Left colon (tissue), 2 donors: ENCODE results near the gene CALN1. TPM values are rescaled to one million over a fixed set of nuclear protein-coding genes. Genes with fewer than 3 reads are reported as not detected.

Experiments
- ATAC-seq: fragments of 200-7000 bp; cut with Tn5 transposase; one replicate; pipeline ENCODE4 v1.9.1; 2020; ENCODE audit warnings: mild to moderate bottlenecking, moderate library complexity
- DNase-seq, 2 donors: peaks; one replicate each; pipeline ENCODE4 v3.0.0-alpha.2; 2020
- intact Hi-C, 2 donors: fragments of 100-400 bp; cut with DNase I in 1 of 2; cut with micrococcal nuclease in 1 of 2; formaldehyde crosslinking; loops; one replicate each; pipeline versions ENCODE4 v1.11.2 to v1.14.0; 2022; cut with DNase I, micrococcal nuclease
- total RNA-seq, 2 donors: library from RNA; stranded (reverse); fragmentation: NEBNext Ultra II Directional; extraction: Animal tissue kit (Norgen Biotek cat#: 25700); gene quantifications; one replicate each; pipeline ENCODE4 v1.2.1, GENCODE V29; 2021
- donor health status: DM: no; HTN: no; CAD: no.
- donor health status: DM: yes; HTN: yes; CAD: no.

CALN1 gene
- total RNA-seq, 2 donors from 2014 or later, result not detected

DNA sequence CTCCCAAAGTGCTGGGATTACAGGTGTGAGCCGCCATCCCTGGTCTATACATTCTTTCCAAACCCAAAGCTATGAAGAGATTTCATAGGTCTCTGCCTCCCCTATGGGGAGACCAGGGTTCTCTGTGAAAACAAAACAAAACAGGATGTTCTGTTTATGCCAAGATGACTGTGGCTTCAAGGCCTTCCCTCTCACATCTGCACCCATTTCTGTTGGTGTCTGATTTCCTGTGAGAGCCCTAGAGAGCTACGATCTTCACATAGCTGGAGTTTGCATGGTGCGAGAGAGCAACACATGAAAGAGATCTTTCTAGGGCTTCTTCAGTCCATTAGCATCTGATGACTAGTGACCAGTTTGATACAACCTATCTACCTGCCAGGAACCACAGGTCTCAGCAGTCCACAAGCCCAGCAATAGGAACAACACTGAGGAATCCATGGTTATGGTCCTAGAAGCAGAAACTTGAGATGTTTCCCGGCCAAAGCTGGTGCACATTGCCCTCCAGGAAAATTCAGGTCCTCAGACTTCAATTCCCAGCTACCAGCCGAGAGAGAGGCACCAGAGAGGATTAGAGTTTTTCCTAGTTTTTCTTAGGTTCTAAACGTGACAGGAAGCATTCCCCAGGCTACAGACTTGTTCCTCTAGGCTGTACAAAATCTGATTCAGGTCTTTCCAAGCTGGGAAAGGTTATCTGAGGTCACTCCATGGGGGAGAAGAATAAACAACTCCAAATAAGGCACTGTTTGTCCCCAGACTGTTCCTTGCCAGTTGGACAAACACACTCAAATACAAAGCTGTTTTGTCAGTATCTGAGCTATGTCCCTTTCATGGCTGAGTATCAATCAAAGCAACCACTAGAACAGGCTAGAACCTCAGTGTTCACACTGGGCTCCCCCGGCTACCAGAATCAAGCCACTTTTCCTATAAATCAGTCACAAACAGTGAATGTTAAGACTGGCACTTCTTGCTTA lies 259.7 kb downstream of the CALN1 start:
- intact Hi-C loops, result no loop called here
- ATAC-seq (no peak), DNase-seq (no peak)

DNA sequence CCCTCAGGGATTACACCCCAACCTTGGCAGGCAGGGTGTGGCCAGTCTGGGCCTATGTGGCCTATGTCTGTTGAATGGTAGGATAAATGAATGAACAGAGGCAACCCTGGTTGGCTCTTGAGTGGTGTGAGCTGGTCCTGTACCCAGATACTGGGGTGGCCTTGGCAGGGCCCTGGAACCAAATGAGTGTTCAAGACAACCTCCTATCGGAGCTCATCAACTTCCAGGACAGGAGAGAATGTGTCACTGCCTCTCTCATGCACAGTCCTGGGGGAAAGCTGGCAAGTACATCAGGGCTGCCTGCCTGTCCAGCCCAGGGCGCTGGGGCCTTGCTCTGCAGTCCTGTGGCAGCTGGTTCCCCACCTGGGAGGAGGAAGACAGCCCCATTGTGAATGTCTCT lies 271.6 kb downstream of the CALN1 start:
- intact Hi-C loops, result no loop called here
- ATAC-seq, result no peak
- DNase-seq, result no peak

GRCh38 chr7:72127136-72127535 lies 285.0 kb downstream of the CALN1 start:
- no peak for DNase-seq
- intact Hi-C loops, result no loop called here
- ATAC-seq, result no peak

DNA sequence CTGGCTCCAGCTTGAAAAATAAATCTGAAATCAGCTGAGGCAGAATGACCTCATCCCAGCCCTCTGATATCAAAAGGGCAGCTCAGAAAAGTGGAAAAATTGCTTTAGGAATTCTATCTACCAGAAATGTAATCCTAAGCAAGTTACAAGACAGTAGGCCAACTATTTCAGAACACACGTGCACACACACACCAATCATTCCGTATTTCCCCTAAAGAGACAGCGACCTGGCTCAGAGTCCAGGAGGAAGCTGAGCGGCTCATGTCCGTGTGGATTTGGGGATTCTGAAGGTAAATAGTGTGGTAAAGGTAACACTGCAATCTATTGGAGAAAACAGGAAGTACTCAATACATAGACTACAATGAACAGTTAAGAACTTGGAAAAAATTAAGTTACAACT lies 288.2 kb downstream of the CALN1 start:
- DNase-seq, result no peak
- intact Hi-C loops, result no loop called here
- no peak for ATAC-seq

DNA sequence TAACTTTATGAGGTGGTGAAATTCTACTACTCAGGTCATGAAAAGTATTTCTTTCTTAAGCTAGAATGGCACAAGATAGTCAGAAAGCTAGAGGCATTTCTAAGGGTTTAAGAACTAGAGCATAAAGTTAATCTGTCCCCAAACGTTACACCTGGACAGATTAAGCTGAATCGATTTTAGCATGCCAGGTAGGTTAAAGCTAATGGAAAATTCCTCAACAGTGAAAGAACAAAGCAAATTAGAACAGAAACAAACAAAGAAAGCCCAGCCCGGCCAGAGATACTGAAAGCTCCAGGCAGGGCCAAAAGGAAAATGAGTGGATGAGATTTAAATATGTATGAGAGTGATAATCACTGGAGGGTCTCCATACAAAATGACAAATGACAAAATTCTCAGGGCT lies 293.8 kb downstream of the CALN1 start:
- ATAC-seq (no peak), DNase-seq (no peak)
- intact Hi-C loops, result no loop called here

DNA sequence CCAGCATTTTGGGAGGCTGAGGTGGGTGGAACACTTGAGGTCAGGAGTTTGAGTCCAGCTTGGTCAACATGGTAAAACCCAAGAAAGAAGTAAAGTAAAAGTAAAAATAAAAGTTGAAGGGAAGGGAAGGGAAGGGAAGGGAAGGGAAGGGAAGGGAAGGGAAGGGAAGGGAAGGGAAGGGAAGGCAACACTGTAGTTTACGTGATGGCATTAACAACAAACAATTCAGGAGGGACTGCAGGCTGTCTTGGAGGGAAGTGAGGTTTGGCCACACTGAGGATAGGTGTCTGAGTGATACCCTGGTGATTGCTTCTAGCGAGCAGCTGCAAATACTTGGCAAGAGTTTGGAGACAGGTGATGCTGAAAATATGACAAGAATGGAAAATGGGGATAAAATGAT lies 298.0 kb downstream of the CALN1 start:
- ATAC-seq, result no peak
- intact Hi-C loops, result no loop called here
- DNase-seq, result no peak

DNA sequence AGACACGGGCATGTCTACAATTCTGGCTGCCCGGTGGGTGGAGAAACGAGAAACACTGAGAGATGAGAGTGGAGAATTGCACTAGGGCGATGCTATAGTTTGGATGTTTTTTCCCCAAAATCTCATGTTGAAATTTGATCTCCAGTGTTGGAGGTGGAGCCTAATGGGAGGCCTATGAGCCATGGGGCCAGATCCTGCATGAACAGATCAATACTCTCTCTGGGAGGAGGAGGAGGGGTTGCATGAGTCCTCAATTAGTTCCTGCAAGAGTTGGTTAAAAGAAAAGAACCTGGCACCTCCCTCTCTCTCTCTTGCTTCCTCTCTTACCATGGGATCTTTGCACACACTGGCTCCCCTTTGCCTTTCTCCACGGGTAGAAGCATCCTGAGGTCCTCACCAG lies 299.1 kb downstream of the CALN1 start:
- intact Hi-C loops, result no loop called here
- no peak for DNase-seq
- ATAC-seq, result no peak

DNA sequence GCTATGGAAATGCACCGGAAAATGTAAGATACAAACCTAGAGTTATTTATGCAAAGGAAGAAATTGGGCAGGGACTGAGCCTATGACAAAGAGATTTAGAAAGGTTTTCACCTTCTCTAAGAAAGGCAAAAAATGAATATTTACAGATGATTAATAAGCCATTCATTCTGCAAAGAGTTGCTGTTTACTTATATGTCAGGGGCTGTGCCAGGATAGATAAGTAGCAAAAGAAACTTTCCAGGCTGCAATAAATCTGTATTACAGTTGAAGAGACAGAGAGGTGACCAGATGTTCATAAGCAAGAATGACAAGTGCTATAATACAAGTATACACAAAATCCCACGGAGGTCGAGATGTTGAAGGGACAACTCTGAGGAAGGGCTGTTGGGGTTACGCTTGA lies 299.6 kb downstream of the CALN1 start:
- intact Hi-C loops, result no loop called here
- ATAC-seq, result no peak
- no peak for DNase-seq

DNA sequence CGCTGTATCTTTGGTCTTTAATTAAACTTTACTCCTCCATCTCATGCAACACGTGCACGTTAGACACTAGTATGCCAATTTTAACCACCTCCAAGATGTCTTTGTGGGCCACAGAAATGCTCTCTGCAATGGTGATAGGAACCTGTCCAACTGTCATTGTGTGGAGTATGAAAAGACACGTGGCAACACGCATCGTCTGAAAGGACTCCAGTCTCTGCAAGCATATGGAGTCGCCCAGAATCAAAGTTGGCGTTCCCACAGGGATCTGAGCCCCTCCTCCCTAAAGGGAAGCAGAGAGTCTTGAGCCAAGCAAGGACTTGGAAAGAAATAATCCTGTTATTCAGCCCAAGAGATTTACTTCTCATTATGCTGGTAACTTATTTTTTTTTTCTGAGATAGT lies 301.1 kb downstream of the CALN1 start:
- DNase-seq (no peak), ATAC-seq (no peak)
- intact Hi-C loops, result no loop called here

DNA sequence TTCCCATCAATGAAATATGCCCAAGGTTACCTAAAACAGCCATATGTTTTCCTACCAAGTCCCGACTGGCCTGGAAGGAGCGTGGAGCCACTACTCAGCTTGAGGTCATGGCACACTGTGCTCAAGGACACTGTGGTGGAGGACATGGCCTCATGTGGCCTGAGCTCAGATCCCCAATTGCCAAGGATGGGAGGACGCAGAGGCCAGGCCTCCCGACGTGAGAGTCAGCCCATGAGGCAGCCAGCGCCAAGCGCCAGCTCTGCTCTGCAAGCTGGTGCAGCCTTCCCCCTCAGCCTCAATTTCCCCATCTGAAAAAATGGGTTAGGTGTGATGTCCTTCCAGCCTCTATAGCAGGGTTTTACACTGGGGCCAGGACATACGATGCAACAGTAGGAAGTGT lies 302.6 kb downstream of the CALN1 start:
- DNase-seq (no peak), ATAC-seq (no peak)
- intact Hi-C loops, result no loop called here

DNA sequence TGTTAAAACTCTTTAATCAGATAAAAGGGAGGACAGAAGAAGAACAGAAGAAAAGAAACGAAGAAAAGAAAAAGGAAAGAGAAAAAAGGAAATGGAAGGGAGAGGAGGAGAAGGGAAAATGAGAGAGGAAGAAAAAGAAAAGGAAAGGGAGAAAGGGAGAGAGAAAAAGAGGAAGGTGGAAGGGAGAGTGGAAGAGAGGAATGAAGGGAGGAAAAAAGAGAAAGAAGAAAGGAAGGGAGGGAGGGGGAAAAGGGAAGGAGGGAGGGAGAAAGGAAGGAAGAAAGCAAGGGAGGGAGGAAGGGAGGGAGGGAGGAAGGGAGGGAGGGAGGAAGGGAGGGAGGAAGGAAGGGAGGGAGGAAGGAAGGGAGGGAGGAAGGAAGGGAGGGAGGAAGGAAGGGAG lies 305.7 kb downstream of the CALN1 start:
- DNase-seq (no peak), ATAC-seq (no peak)
- intact Hi-C loops, result no loop called here

DNA sequence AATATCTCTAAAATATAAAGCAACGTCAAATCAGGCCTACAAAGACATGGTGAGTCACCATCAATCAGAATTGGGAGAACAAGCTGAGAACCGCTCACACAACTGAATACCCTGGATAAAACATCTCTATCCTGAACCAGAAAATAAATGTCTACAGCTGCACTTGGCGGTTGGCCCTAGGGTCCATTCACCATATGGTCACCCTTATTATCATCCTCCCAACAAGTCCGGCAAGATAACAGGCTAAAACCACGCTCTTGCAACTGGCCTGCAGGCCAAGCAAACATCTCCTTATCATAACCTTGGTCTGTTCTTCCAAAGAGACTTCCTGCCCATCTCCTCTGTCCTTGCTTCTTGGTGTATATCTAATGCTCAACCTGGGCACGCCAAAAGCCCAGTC lies 310.7 kb downstream of the CALN1 start:
- ATAC-seq, result no peak
- intact Hi-C loops, result no loop called here
- no peak for DNase-seq

DNA sequence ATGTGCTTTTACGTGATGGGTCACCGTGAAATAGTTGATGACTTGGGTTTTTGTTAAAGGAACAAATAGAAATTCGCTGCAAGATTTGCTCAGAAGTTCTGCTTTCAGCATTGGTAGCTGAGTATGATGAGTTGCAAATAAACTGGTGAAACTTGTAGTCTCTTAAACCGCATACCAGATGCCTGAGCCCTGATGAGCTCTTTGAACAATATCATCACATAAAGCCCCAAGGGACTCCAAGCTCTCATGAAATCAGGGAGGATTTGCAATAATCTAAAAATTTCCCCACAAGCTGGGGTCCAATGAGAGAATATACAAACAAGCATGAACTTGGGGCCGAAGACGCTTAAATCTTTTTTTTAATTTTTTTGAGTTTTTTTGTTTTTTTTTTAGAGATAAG lies 312.4 kb downstream of the CALN1 start:
- ATAC-seq (no peak), DNase-seq (no peak)
- intact Hi-C loops, result no loop called here

DNA sequence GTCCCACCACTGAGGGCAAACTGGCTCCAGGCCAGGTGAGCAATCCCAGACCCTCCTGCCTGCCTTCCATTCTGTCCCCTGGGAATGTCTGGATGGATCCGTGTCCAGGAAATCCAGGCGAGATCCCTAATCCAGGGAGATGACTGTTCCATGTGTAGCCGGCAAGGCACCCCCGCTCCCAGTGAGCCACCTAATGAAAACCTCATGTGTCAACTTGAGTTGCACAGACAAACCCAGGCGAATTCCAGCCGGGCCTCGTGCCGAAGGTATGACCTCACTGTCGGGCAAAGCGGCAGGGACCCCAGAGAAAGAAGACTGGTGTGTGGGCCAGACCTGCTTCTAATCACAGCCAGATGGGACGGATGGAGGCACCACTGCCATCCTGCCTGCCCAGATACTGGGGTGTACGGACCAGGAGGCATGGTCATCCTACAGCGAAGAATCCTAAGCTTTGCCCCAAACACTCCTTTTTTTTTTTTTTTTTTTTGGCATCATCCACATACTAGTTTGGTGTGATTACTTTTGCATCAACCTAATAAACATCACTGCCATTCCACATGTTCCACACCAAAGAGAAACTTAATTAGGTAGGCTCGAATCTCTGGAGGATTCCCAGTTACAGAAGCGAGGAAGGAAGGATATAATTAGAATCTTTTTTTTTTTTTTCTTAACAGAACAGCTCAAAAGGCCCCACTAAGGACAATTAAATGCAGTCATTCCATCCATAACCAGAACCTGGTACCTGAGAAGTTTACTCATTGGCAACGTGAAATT lies 313.1 kb downstream of the CALN1 start:
- DNase-seq, result no peak
- intact Hi-C loops, result no loop called here
- no peak for ATAC-seq

- no peak for DNase-seq
- no peak for ATAC-seq
- intact Hi-C loops, result no loop called here
Measured at GRCh38 chr7:72097226-72097625, 314.9 kb downstream of the CALN1 start.

DNA sequence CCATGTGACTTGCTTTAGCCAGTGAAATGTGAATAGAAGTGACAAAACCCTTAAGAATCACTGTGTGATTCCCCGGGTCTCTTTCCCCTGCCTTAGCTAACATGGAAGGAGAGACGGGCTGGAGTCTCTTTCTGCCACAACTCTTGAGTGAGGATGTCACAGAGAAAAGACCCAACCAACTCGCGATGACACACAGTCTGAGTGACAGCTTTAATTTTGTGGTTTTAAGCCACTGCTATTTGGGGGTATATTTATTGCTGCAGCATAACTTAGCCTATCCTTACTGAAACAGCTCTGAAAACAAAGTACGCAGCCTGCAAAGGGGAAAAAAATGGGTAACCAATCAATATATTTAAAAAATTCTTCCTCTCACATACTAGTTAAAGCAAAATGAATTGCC lies 319.4 kb downstream of the CALN1 start:
- ATAC-seq (no peak), DNase-seq (no peak)
- intact Hi-C loops, result no loop called here

DNA sequence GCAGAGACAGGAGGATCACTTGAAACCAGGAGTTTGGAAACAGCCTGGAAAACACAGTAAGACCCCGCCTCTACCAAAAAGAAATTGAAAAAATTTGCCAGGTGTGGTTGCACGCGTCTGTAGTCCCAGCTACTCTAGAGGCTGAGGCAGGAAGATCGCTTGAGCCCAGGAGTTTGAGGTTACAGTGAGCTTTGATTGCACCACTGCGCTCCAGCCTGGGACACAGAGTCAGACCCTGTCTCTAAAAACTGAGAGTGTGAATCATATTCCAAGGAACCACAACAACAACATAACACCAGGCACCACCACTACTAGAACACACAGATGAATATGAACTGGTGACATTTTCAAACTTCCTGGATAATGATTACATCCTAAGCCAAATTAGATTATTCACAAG lies 324.2 kb downstream of the CALN1 start:
- DNase-seq (no peak), ATAC-seq (no peak)
- intact Hi-C loops, result no loop called here

- intact Hi-C loops, result no loop called here
- ATAC-seq (no peak), DNase-seq (no peak)
Measured at GRCh38 chr7:72080865-72081510, 331.1 kb downstream of the CALN1 start.

- intact Hi-C loops, result no loop called here
- DNase-seq (no peak), ATAC-seq (no peak)
Measured at GRCh38 chr7:72080341-72080766, 331.8 kb downstream of the CALN1 start.

GRCh38 chr7:72078856-72079255 lies 333.3 kb downstream of the CALN1 start:
- ATAC-seq (no peak), DNase-seq (no peak)
- intact Hi-C loops, result no loop called here
